Mucosa of descending colon (tissue), 3 donors: ENCODE data around the gene TSPO. TPM values are rescaled to one million over a fixed set of nuclear protein-coding genes. Genes with fewer than 3 reads are reported as not detected.
A peak's percentile ranks its signal among the peaks of the same experiment; 100 is the strongest.
"Not testable (repeated sequence)": the region's sequence is repeated elsewhere in the genome, so short reads cannot be mapped to it uniquely, and the experiment has no call there.

Experiments used
- ATAC-seq: fragments of 200-7000 bp; cut with Tn5 transposase; one replicate; pipeline ENCODE4 v1.9.1; 2020; ENCODE audit warnings: mild to moderate bottlenecking, moderate library complexity
- DNase-seq, 3 donors: peaks; one replicate each; pipeline ENCODE4 v3.0.0-alpha.2; 2020
- H3K36me3 ChIP-seq: fragments of 200-600 bp; one replicate; pipeline ENCODE4 v1.8.0; 2021; ENCODE audit warnings: low read depth, mild to moderate bottlenecking
- H3K4me1 ChIP-seq: fragments of 200-600 bp; one replicate; pipeline ENCODE4 v1.8.0; 2021; ENCODE audit warnings: low read depth, mild to moderate bottlenecking
- H3K4me3 ChIP-seq: fragments of 200-600 bp; one replicate; pipeline ENCODE4 v1.8.0; 2021; ENCODE audit warnings: mild to moderate bottlenecking
- H3K9me3 ChIP-seq: fragments of 200-600 bp; one replicate; pipeline ENCODE4 v1.8.0; 2021; ENCODE audit warnings: mild to moderate bottlenecking
- CTCF ChIP-seq: fragments of 200-600 bp; IDR thresholded peaks from one replicate; pipeline ENCODE4 v1.8.0; 2022; ENCODE audit warnings: antibody characterized with exemption, mild to moderate bottlenecking
- intact Hi-C, 2 donors: fragments of 100-400 bp; cut with DNase I in 1 of 2; cut with micrococcal nuclease in 1 of 2; formaldehyde crosslinking; loops; one replicate each; pipeline versions ENCODE4 v1.11.0 to v1.11.1; 2022; cut with DNase I, micrococcal nuclease
- long read RNA-seq, 2 donors: library from polyadenylated mRNA; unstranded; transcript quantifications; one replicate each; pipeline ENCODE4 v2.0.0, GENCODE V29; 2019 to 2021
- total RNA-seq, 3 donors: library from RNA; stranded (reverse); fragmentation: NEBNext Ultra II Directional in 2 of 3; extraction: Animal tissue kit (Norgen Biotek cat#: 25700) in 2 of 3; gene quantifications; one replicate each; pipeline versions ENCODE4 v1.2.1 to v1.2.4, GENCODE V29; 2021 to 2023
- donor health status: DM: no; HTN: no; CAD: no; lungs with moderate emphysema.
- donor health status: DM: no; HTN: no; CAD: no.
- donor health status: DM: no; HTN: yes; CAD: no.

TSPO gene
- total RNA-seq = 100 to 1,000 TPM; 134 to 281 (median 236) TPM
- long read RNA-seq, donor 1, transcript TSPO-202 (4 exons, 881 nt) = major isoform, 108 of 163 reads
- long read RNA-seq, donor 1, partial matches to known transcripts = 46 of 163 reads
- long read RNA-seq, donor 1, other reads (novel, unspliced or antisense) = 9 of 163 reads
- long read RNA-seq, donor 2, transcript TSPO-202 (4 exons, 881 nt) = major isoform, 315 of 362 reads
- long read RNA-seq, donor 2, partial matches to known transcripts = 36 of 362 reads
- long read RNA-seq, donor 2, other reads (novel, unspliced or antisense) = 4 of 362 reads

GRCh38 chr22:43151251-43152002 lies at the start of gene TSPO:
TSS of gene TSPO (plus strand) at chr22:43151559. CDS start at chr22:43159239, 7,680 bp downstream.
- H3K9me3 ChIP-seq = no peaks in the 10 kb centered on the region
- no peak for TF ChIP-seq CTCF
- no peaks in the 10 kb centered on the region for H3K36me3 ChIP-seq
- intact Hi-C loops = no loop called here
- peak within 1 kb of the TSS; percentile 60 for H3K4me3 ChIP-seq
- DNase-seq = peak; percentile 84 to 90 (median 87)
- peak; percentile 84 for ATAC-seq
- H3K4me1 ChIP-seq = peaks cover 27% of the 10 kb centered on the region

GRCh38 chr22:43104056-43104625 lies 47.2 kb upstream of the TSPO start:
- H3K36me3 ChIP-seq, H3K9me3 ChIP-seq, intact Hi-C loops, DNase-seq, H3K4me1 ChIP-seq, H3K4me3 ChIP-seq: not testable (repeated sequence)
- ATAC-seq = peak; percentile 75

- H3K4me1 ChIP-seq, H3K9me3 ChIP-seq, ATAC-seq, DNase-seq, H3K4me3 ChIP-seq, H3K36me3 ChIP-seq, intact Hi-C loops: not testable (repeated sequence)
Observed at GRCh38 chr22:43104950-43105349, 46.4 kb upstream of the TSPO start.

GRCh38 chr22:43106302-43106701 lies 45.1 kb upstream of the TSPO start:
- Histone ChIP-seq H3K36me3 (no peaks in the 10 kb centered on the region), H3K4me1 (peaks cover 7% of the 10 kb centered on the region), H3K4me3 (no peak overlapping the region), H3K9me3 (no peaks in the 10 kb centered on the region)
- no peak for DNase-seq
- intact Hi-C loops = no loop called here
- TF ChIP-seq CTCF = no peak
- ATAC-seq = no peak

GRCh38 chr22:43109511-43109910 lies 41.8 kb upstream of the TSPO start:
- Histone ChIP-seq H3K4me1 (peaks cover 18% of the 10 kb centered on the region), H3K4me3 (no peak overlapping the region), H3K9me3 (no peaks in the 10 kb centered on the region), H3K36me3 (no peaks in the 10 kb centered on the region)
- intact Hi-C loops = no loop called here
- no peak for TF ChIP-seq CTCF
- DNase-seq = no peak
- no peak for ATAC-seq

- H3K36me3 ChIP-seq = no peaks in the 10 kb centered on the region
- DNase-seq (peak in 1 of 3 donors; percentile 51), ATAC-seq (no peak)
- peaks cover 22% of the 10 kb centered on the region for H3K4me1 ChIP-seq
- intact Hi-C loops = no loop called here
- no peak overlapping the region for H3K4me3 ChIP-seq
- TF ChIP-seq CTCF = no peak
- H3K9me3 ChIP-seq = no peaks in the 10 kb centered on the region
Observed at GRCh38 chr22:43109921-43110443, 41.4 kb upstream of the TSPO start.
